ENCODE data around the gene MAD1L1.

GRCh38 chr7:2254429-2255144, 21.8 kb upstream of the MAD1L1 start:
- TF ChIP-seq CTCF (IDR thresholded peaks at IDR 0.05) (no peak), POLR2A (IDR thresholded peaks at IDR 0.05) (no peak)
